ENCODE measurements around the gene P3H3.

Gene P3H3

GRCh38 chr12:6813363-6813762 lies 14.8 kb upstream of the P3H3 start:
- Histone ChIP-seq H3K9ac (ENCODE audit: low read depth, low read length, poor library complexity, severe bottlenecking) (no peak overlapping the region), H3K4me3 (ENCODE audit: low read length, poor library complexity, severe bottlenecking) (no peak overlapping the region), H3K4me1 (ENCODE audit: insufficient read depth, low read length, poor library complexity, severe bottlenecking) (peaks cover 10% of the 10 kb centered on the region), H3K27me3 (ENCODE audit: insufficient read depth, low read length, poor library complexity, severe bottlenecking) (no peaks in the 10 kb centered on the region), H3K79me2 (ENCODE audit: insufficient read depth, low read length) (no peaks in the 10 kb centered on the region), H3F3A (ENCODE audit: low read depth) (no peaks in the 10 kb centered on the region), H4K20me1 (ENCODE audit: insufficient read depth, low read length, poor library complexity, severe bottlenecking) (no peaks in the 10 kb centered on the region), H2AFZ (ENCODE audit: low read length) (no peak overlapping the region), H3K4me2 (ENCODE audit: low read depth, low read length, poor library complexity, severe bottlenecking) (no peak overlapping the region), H3K9me3 (ENCODE audit: insufficient read depth, low read depth, low read length) (no peaks in the 10 kb centered on the region), H3K9me2 (replicated peaks; ENCODE audit: low read depth, low read length) (no peaks in the 10 kb centered on the region), H3K36me3 (ENCODE audit: insufficient read depth, low read length) (no peaks in the 10 kb centered on the region)
- TF ChIP-seq EZH2phosphoT487 (IDR thresholded peaks at IDR 0.05; ENCODE audit: borderline replicate concordance) (no peak), CTCF (conservative IDR thresholded peaks at IDR 0.05; ENCODE audit: low read length) (no peak)

- Histone ChIP-seq H2AFZ (ENCODE audit: low read length) (no peak overlapping the region), H4K20me1 (ENCODE audit: insufficient read depth, low read length, poor library complexity, severe bottlenecking) (no peaks in the 10 kb centered on the region), H3K4me2 (ENCODE audit: low read depth, low read length, poor library complexity, severe bottlenecking) (no peak overlapping the region), H3K9me2 (replicated peaks; ENCODE audit: low read depth, low read length) (no peaks in the 10 kb centered on the region), H3K9me3 (ENCODE audit: insufficient read depth, low read depth, low read length) (no peaks in the 10 kb centered on the region), H3K4me3 (ENCODE audit: low read length, poor library complexity, severe bottlenecking) (no peak overlapping the region), H3F3A (ENCODE audit: low read depth) (no peaks in the 10 kb centered on the region), H3K27me3 (ENCODE audit: insufficient read depth, low read length, poor library complexity, severe bottlenecking) (no peaks in the 10 kb centered on the region), H3K4me1 (ENCODE audit: insufficient read depth, low read length, poor library complexity, severe bottlenecking) (peaks cover 32% of the 10 kb centered on the region), H3K9ac (ENCODE audit: low read depth, low read length, poor library complexity, severe bottlenecking) (peak overlapping the region; percentile 21), H3K36me3 (ENCODE audit: insufficient read depth, low read length) (no peaks in the 10 kb centered on the region), H3K79me2 (ENCODE audit: insufficient read depth, low read length) (no peaks in the 10 kb centered on the region)
- TF ChIP-seq EZH2phosphoT487 (IDR thresholded peaks at IDR 0.05; ENCODE audit: borderline replicate concordance), result no peak
- no peak for TF ChIP-seq CTCF (conservative IDR thresholded peaks at IDR 0.05; ENCODE audit: low read length)
These were observed 11.6 kb upstream of the P3H3 start for GRCh38 chr12:6816598-6816997.

- Histone ChIP-seq H3F3A (ENCODE audit: low read depth) (no peaks in the 10 kb centered on the region), H3K36me3 (ENCODE audit: insufficient read depth, low read length) (no peaks in the 10 kb centered on the region), H3K4me1 (ENCODE audit: insufficient read depth, low read length, poor library complexity, severe bottlenecking) (peaks cover 36% of the 10 kb centered on the region), H3K79me2 (ENCODE audit: insufficient read depth, low read length) (no peaks in the 10 kb centered on the region), H3K4me3 (ENCODE audit: low read length, poor library complexity, severe bottlenecking) (no peak overlapping the region), H3K9me2 (replicated peaks; ENCODE audit: low read depth, low read length) (no peaks in the 10 kb centered on the region), H3K9ac (ENCODE audit: low read depth, low read length, poor library complexity, severe bottlenecking) (no peak overlapping the region), H2AFZ (ENCODE audit: low read length) (no peak overlapping the region), H3K9me3 (ENCODE audit: insufficient read depth, low read depth, low read length) (no peaks in the 10 kb centered on the region), H3K27me3 (ENCODE audit: insufficient read depth, low read length, poor library complexity, severe bottlenecking) (no peaks in the 10 kb centered on the region), H3K4me2 (ENCODE audit: low read depth, low read length, poor library complexity, severe bottlenecking) (no peak overlapping the region), H4K20me1 (ENCODE audit: insufficient read depth, low read length, poor library complexity, severe bottlenecking) (no peaks in the 10 kb centered on the region)
- TF ChIP-seq EZH2phosphoT487 (IDR thresholded peaks at IDR 0.05; ENCODE audit: borderline replicate concordance) (no peak), CTCF (conservative IDR thresholded peaks at IDR 0.05; ENCODE audit: low read length) (no peak)
These were observed 11.1 kb upstream of the P3H3 start for GRCh38 chr12:6817098-6817497.
